ENCODE results near the gene USP20. TPM values are rescaled to one million over a fixed set of nuclear protein-coding genes. Genes with fewer than 3 reads are reported as not detected.

The USP20 gene
- total RNA-seq, 1 experiment from 2014 or later: 10.2 TPM

DNA sequence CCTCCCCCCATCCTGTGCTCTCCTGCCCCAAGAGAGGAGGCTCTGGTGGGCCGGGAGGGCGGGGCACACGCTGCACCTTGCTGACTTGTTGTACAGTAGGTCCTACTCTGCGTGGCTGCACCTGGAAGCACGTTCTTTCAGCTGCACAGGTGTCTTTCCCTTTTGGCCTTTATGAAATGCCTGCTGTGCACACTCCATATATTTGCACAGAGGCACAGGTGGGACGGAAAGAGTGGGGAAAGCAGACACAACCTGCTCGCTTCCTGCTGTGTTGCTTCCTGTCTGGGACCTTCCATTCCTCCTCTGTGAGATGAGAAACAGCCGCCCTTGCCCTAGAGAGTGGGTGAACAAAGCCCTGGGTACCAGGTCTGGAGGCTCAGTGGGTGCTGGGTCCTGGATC lies 4.8 kb downstream of the USP20 start:
- H3K36me3 ChIP-seq: no peaks in the 10 kb centered on the region
- no peaks in the 10 kb centered on the region for H3K27me3 ChIP-seq
- H3K4me3 ChIP-seq: no peak overlapping the region
- no peaks in the 10 kb centered on the region for H3K9me3 ChIP-seq
- DNase-seq: no peak

DNA sequence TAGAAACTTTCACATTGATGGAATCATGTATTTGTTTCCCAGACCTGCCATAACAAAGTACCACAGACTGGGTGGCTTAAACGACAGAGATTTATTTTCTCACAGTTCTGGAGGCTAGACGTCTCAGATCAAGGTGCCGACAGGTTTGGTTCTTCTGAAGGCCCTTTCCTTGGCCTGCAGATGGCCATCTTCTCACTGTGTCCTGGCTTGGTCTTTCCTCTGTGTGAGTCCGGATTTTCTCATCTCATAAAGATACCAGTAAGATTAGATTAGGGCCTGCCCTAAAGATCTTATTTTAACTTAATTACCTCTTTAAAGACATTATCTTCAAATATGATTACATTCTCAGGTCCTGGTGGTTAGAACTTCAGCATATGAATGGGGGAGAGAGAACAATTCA lies 5.8 kb downstream of the USP20 start:
- no peaks in the 10 kb centered on the region for H3K9me3 ChIP-seq

DNA sequence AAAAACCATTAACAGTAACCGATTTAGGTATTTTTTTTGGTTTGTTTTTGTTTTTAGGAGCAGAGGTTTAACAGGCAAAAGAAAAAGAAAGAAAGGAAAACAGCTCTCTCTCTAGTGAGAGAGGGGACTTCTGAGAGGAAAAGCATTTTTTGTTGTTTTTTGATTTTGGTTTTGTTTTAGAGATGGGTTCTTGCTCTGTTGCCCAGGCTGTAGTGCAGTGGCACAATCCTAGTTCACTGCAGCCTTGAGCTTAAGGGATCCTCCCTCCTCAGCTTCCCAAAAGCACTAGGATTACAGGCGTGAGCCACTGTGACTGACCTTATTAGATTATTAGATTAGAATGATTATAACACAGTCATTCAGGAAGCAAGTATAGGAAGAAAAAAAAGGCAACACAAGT lies 10.1 kb downstream of the USP20 start:
- no peaks in the 10 kb centered on the region for H3K9me3 ChIP-seq
- H3K4me3 ChIP-seq: no peak overlapping the region
- H3K27me3 ChIP-seq: no peaks in the 10 kb centered on the region
- DNase-seq: no peak
- no peaks in the 10 kb centered on the region for H3K36me3 ChIP-seq

More for the DNA sequence above, 5.8 kb downstream of the USP20 start:
- H3K27me3 ChIP-seq: no peaks in the 10 kb centered on the region
- H3K4me3 ChIP-seq: no peak overlapping the region
- no peak for DNase-seq
- H3K36me3 ChIP-seq: no peaks in the 10 kb centered on the region

DNA sequence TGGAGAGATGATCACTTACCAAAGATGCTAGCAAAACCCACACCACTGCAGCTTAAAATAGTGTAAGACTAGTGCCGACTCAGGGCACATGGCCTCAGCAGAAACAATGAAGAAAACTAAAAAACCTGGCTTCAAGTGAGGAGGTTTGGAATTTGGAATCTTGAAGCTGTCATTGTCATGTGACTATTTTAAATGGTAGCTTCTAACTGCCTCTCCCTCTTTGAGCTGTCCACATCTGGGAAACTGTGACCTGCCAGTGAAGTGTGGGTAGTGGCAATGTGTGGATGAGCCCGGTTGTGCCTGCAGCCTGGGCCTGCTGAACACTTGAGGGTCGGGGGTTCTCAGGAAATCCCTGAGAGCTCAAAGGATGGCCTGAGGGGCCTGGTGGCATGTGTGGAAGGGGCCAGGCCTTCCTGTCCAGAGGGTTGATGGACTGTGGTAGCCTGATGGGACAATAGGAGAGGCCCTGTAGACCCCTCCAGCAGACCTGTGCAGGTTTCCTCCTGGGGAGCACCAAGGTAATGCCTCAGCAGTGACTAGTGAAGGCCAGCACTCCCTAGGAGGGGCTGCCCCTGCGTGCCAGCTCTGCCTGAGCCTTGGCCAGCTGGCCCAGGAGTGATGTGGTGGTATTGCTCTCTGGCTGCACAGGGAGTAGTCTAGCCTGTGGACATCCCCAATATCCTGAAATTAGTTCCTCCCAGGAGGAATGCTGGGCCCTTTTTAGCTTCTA lies 13.6 kb downstream of the USP20 start:
- no peaks in the 10 kb centered on the region for H3K27me3 ChIP-seq
- H3K4me3 ChIP-seq: no peak overlapping the region
- no peak for DNase-seq
- H3K9me3 ChIP-seq: no peaks in the 10 kb centered on the region
- peaks cover 10% of the 10 kb centered on the region; the same call in 1 of the 2 replicates for H3K36me3 ChIP-seq

DNA sequence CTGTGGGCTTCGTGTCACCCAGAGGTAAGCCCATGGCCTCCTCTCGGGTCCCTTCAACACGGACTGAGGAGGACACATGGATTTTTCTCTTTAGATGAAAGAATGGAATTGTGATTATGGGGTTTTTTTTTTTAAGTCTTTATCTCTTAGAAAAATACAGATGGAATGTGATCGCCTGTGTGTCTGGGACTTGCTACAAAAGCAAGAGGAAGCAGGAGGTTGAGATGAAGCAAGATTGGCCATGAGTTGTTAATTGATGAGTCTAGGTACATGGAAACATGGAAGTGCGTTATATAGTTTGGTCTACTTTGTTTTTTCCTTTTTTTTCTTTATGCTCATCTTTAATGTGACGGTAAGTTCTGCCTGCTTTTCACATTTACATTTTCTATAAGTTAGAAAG lies 14.6 kb downstream of the USP20 start:
- Histone ChIP-seq H3K9me3 (no peaks in the 10 kb centered on the region), H3K36me3 (peaks cover 10% of the 10 kb centered on the region; the same call in 1 of the 2 replicates), H3K27me3 (no peaks in the 10 kb centered on the region), H3K4me3 (no peak overlapping the region)
- DNase-seq: no peak

DNA sequence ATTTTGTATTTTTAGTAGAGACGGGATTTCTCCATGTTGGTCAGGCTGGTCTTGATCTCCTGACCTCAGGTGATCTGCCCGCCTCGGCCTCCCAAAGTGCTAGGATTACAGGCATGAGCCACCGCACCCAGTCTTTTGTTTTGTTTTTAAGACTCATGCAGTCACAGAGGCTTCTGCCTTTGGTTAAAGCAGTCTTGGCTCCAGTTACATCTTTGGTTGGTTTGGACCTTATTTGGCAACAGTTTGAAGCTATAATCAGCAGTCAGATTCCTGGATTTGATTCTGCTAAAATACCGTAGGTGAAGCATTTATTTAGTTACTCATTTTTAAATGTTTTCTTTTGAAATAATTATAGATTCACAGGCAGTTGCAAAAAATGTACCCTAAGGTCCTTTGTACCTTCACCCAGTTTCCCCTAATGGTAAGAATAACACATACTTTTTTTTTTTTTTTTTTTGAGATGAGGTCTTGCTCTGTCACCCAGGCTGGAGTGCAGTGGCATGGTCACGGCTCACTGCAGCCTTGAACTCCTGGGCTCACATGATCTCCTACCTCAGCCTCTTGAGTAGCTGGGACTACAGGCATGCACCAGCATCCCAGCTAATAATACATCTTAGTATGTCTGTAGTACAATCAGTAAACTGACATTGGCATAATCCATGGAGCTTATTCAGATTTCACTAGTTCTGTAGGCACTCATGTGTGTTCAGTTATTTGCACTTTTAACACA lies 15.7 kb downstream of the USP20 start:
- no peak for DNase-seq
- Histone ChIP-seq H3K36me3 (peaks cover 10% of the 10 kb centered on the region; the same call in 1 of the 2 replicates), H3K9me3 (no peaks in the 10 kb centered on the region), H3K4me3 (no peak overlapping the region), H3K27me3 (no peaks in the 10 kb centered on the region)

DNA sequence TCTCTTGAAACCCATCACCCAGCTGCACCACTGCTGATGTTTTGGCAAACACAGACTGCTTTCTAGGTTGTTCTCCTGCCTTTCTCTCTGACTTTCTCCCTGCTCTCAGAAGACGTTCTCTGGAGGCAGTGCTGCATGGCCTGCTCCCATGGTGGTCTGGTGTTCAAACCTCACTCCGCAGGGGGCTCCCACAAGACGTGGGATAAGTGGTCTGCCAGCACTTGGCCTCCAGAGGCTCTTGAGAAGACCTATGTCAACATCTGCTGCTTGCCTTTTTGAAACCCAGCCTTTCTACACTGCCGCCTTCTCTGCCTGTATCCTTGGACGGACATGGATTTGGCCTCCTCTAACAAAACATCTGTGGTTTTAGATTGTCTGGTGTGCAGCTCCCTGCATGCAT lies 16.6 kb downstream of the USP20 start:
- peaks cover 10% of the 10 kb centered on the region; the same call in 1 of the 2 replicates for H3K36me3 ChIP-seq
- H3K4me3 ChIP-seq: no peak overlapping the region
- H3K9me3 ChIP-seq: no peaks in the 10 kb centered on the region
- H3K27me3 ChIP-seq: no peaks in the 10 kb centered on the region
- DNase-seq: no peak

DNA sequence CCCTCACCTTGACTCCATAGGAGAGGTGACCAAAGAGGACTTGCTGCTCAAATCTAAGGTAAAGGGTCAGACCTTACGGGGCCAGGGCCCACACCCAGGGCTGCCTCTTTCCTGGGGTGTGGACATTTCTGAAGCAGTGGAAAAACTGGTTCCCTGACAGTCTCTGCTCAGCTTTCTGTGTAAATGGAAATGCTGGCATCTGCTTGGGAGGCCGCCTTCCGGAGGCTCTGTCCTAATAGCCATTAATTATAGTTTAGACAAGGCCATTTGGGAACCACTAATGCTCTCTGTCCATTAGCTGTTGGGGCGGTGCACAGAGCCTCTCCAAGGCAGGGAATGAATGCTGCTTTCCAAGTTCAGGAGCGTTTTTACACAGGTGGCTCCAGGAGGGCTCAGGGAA lies 17.3 kb downstream of the USP20 start:
- H3K36me3 ChIP-seq: peaks cover 10% of the 10 kb centered on the region; the same call in 1 of the 2 replicates

DNA sequence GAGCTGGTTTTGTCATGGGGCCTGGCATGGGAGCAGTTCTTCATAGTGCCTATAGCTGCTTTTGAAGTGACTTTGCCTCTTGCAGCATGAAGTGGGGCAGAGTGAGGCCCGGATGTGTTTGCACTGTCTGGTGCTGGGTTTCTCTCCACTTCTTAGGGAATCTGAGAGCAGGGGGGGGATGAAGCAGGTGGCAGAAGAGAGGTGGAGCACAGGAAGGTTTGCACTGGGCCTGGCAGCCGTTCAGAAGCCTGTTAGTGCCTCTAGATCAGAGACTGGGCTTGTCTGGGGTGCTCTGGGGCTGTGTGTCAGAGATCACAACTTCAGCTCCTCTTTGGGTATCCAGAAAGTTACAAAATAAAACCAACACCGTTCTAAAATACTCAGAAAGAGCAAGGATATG lies 18.4 kb downstream of the USP20 start:
- DNase-seq: no peak

More for the DNA sequence above, 17.3 kb downstream of the USP20 start:
- Histone ChIP-seq H3K9me3 (no peaks in the 10 kb centered on the region), H3K4me3 (no peak overlapping the region), H3K27me3 (no peaks in the 10 kb centered on the region)
- DNase-seq: no peak

DNA sequence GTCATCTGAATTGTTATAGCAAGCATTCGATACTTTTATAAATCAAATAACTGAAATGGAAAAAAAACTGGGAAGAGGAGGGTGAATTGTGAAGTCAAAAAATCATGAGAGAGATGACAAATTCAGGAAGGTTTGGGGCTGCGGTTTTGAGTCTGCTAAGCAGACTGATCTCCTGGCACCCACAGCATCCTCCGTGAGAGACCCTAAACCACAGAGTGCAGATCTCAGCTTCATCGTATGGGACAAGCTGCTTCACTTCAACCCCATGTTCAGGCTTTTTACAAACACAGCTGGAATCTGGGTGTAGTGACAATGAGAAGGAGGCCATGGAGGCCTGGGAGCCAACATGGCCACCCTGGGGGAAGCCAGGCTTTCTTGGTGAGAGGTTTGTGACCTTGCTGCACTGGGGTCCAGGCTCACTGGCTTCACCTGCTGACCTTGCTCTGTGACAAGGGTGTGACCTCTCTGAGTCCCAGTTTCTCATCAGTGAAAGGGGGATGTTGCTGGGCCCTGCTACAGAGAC lies 19.4 kb downstream of the USP20 start:
- Histone ChIP-seq H3K27me3 (no peaks in the 10 kb centered on the region), H3K36me3 (peaks cover 10% of the 10 kb centered on the region; the same call in 1 of the 2 replicates), H3K4me3 (no peak overlapping the region), H3K9me3 (no peaks in the 10 kb centered on the region)
- DNase-seq: no peak

More for the DNA sequence above, 18.4 kb downstream of the USP20 start:
- Histone ChIP-seq H3K9me3 (no peaks in the 10 kb centered on the region), H3K27me3 (no peaks in the 10 kb centered on the region), H3K36me3 (peaks cover 10% of the 10 kb centered on the region; the same call in 1 of the 2 replicates), H3K4me3 (no peak overlapping the region)

DNA sequence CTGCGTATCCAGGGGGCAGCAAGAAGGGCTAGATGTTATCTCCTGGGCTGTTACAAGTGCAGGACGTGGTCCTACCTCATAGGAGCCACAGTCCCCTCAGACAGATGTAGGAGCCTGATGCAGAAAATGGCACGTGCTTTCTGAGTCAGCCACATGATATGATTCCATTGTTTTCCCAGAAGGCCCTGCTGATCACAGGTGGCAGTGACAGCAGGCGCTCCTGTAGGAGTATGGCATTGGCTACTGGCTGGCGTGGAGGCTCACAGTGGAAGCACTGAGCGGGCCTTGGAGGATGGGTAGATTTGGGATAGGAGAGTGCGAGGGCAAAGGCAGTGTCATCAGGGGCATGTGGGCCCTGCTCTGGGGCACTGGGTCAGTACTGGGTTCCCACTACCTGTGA lies 21.9 kb downstream of the USP20 start:
- Histone ChIP-seq H3K9me3 (no peaks in the 10 kb centered on the region), H3K4me3 (no peak overlapping the region), H3K36me3 (peaks cover 14% of the 10 kb centered on the region; the same call in 1 of the 2 replicates), H3K27me3 (no peaks in the 10 kb centered on the region)
- DNase-seq: no peak

DNA sequence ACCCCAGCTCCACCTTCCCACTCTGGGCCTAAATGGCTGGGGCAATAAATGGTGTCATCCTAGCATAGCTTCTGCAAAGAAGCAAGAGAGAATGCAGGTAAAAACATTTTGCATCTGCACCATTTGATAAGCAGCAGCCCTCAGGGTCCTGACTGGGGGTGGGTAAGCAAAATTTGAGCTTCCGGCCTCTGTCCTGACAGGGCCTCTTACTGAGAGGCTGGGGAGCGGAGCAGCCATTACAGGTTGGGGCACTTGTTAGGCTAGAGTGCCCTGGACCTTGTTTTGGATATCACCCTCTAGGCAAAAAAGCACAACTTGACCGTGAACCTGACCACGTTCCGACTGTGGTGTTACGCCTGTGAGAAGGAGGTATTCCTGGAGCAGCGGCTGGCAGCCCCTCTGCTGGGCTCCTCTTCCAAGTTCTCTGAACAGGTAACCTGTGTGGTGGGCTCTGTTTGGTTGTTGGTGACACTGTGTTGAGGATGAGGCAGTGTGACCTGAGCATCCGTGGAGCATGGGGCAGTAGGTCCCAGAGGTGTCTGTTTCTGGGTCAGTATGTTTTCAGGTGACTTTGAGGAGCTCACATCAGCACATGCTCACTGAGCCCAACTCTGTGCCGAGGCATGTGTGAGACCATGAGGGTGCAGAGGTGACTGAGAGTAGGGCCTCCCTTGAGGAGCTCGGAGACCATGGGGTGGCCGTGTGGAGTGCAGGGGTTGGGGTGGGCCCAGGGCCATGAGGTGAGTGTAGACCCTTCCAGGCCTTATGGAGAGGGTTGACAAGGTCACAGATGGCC lies 23.1 kb downstream of the USP20 start:
- H3K27me3 ChIP-seq: no peaks in the 10 kb centered on the region
- no peak overlapping the region for H3K4me3 ChIP-seq
- H3K9me3 ChIP-seq: no peaks in the 10 kb centered on the region
- no peak for DNase-seq
- H3K36me3 ChIP-seq: 0 out of 2 replicates have a peak, but pooled peaks cover 5% of the 10 kb centered on the region

DNA sequence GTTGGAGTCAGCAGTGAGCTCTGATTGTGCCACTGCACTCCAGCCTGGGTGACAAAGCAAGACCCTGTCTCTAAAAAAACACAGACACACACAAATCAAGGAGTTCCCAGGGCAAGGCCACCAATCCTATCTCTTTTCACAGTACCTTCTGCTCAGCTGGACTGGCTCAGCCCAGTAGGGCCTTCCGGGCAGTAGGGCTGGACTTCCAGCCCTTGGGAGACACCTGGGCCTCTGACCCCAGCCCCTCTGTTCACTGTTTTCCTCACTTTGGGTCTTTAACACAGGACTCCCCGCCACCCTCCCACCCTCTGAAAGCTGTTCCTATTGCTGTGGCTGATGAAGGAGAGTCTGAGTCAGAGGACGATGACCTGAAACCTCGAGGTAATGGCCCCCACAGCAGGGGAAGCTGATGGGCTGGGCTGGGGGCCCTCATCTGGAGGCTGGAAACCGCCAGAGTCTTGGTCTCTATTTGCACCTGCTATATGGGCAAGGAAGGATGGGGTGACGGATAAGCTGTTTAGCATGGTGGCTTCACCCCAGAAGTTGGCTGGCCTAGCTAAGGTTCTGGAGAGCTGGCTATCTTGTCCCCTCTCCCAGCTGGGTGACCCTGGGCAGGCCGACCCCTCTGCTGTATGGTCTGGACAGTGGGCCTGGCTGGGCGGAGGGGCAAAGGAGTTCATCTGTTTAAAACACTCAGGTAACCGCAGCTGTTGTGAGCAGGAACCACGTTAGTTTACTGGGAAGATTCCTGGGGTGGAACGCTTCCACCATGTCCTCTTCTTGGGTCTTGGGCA lies 25.6 kb downstream of the USP20 start:
- Histone ChIP-seq H3K27me3 (no peaks in the 10 kb centered on the region), H3K4me3 (no peak overlapping the region), H3K9me3 (no peaks in the 10 kb centered on the region), H3K36me3 (0 out of 2 replicates have a peak, but pooled peaks cover 4% of the 10 kb centered on the region)
- DNase-seq: no peak

DNA sequence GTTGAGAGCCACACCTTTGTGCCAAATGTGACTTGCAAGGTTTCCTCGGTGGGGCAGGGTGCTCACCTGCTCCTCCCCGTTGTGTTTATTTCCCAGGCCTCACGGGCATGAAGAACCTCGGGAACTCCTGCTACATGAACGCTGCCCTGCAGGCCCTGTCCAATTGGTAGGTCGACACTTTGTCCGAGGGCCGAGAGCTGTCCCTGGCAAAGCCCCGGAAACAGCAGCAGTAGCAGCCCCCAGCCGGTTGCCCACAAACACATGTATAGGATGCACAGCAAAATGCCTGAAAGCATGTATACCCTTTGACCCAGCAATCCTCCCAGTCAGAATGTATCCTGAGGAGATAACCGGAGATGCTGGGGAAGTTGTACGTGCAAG lies 26.2 kb downstream of the USP20 start:
- Histone ChIP-seq H3K4me3 (no peak overlapping the region), H3K9me3 (no peaks in the 10 kb centered on the region), H3K36me3 (0 out of 2 replicates have a peak, but pooled peaks cover 4% of the 10 kb centered on the region), H3K27me3 (no peaks in the 10 kb centered on the region)
- no peak for DNase-seq

DNA sequence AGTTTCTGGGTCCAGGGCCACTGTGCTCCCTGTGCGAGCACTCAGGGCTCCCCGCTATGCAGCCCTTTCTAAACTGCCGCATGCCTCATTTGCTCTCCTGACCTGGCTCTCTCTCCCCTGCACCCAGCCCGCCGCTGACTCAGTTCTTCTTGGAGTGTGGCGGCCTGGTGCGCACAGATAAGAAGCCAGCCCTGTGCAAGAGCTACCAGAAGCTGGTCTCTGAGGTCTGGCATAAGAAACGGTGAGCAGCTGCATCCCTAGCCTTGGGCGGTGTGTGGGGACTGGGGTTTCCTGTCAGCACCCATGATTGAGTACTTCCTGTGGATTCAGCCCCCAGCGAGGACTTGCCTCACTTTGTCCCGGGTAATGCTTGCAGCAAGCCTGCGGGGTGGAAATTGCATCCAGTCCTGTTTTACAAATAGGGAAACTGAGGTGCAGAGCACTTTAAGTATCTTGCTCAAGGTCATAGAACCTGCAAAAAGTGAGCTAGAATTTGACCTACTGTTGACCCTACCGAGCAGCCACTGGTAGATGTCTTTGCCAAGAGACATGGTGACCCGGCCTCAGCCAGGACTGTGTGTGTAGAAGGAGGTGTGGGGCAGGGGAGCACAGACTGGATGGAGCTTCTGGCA lies 27.9 kb downstream of the USP20 start:
- DNase-seq: no peak
- Histone ChIP-seq H3K36me3 (0 out of 2 replicates have a peak, but pooled peaks cover 4% of the 10 kb centered on the region), H3K9me3 (no peaks in the 10 kb centered on the region), H3K4me3 (no peak overlapping the region), H3K27me3 (no peaks in the 10 kb centered on the region)

Data from MG63 (cell line).